GM19452 (cell line): ENCODE results near the gene AKT1.

ENCODE experiments used
- ATAC-seq: cut with Tn5 transposase; IDR thresholded peaks from one replicate; pipeline ENCODE4 v1.9.1; 2021; ENCODE audit not compliant: unreplicated experiment

Gene AKT1

GRCh38 chr14:104786726-104787675 is 8.5 kb downstream of the AKT1 start:
- no peak for ATAC-seq

- ATAC-seq, result no peak
Measured at GRCh38 chr14:104786091-104786586, 9.4 kb downstream of the AKT1 start.

GRCh38 chr14:104785708-104786080 is 9.9 kb downstream of the AKT1 start:
- ATAC-seq, result no peak

GRCh38 chr14:104784846-104785707 is 10.5 kb downstream of the AKT1 start:
- no peak for ATAC-seq

GRCh38 chr14:104784218-104784568 is 11.4 kb downstream of the AKT1 start:
- ATAC-seq, result no peak

GRCh38 chr14:104783484-104784217 is 11.9 kb downstream of the AKT1 start:
- no peak for ATAC-seq

GRCh38 chr14:104782808-104783139 is 12.8 kb downstream of the AKT1 start:
- no peak for ATAC-seq

- ATAC-seq, result no peak
Measured at GRCh38 chr14:104782086-104782807, 13.3 kb downstream of the AKT1 start.

GRCh38 chr14:104781271-104782077 is 14.1 kb downstream of the AKT1 start:
- no peak for ATAC-seq

- ATAC-seq, result no peak
Measured at GRCh38 chr14:104780513-104781030, 15.0 kb downstream of the AKT1 start.

GRCh38 chr14:104779776-104780512 is 15.6 kb downstream of the AKT1 start:
- ATAC-seq, result no peak

GRCh38 chr14:104778694-104779331 is 16.7 kb downstream of the AKT1 start:
- ATAC-seq, result no peak

GRCh38 chr14:104777808-104778249 is 17.7 kb downstream of the AKT1 start:
- ATAC-seq, result no peak

- ATAC-seq, result no peak
Measured at GRCh38 chr14:104776961-104777807, 18.4 kb downstream of the AKT1 start.

- no peak for ATAC-seq
Measured at GRCh38 chr14:104776481-104776880, 19.1 kb downstream of the AKT1 start.

- ATAC-seq, result no peak
Measured at GRCh38 chr14:104775073-104775489, 20.5 kb downstream of the AKT1 start.

GRCh38 chr14:104774453-104775072 is 21.0 kb downstream of the AKT1 start:
- ATAC-seq, result no peak
